Prostate gland (tissue), 2 donors: Measurements from ENCODE around the gene CITED2. TPM values are rescaled to one million over a fixed set of nuclear protein-coding genes. Genes with fewer than 3 reads are reported as not detected.

Experiments used
- DNase-seq: peaks from one replicate; pipeline ENCODE4 v3.0.0-alpha.2; 2019; ENCODE audit warnings: low spot score
- H3K27ac ChIP-seq, 2 donors: fragments of 200-600 bp; sonication (generic); 2 replicates each; pipeline ENCODE4 v1.5.1; 2017 to 2019
- H3K27me3 ChIP-seq: fragments of 200-600 bp; sonication (generic); replicated peaks from 2 replicates; pipeline ENCODE4 v1.5.1; 2019; ENCODE audit not compliant: insufficient read depth
- H3K36me3 ChIP-seq, 2 donors: fragments of 200-600 bp; sonication (generic); 1 replicate in 1 of 2; 2 replicates in 1 of 2; pipeline versions ENCODE4 v1.5.1 to v1.8.1; 2017 to 2019
- H3K4me1 ChIP-seq: fragments of 200-600 bp; sonication (generic); replicated peaks from 2 replicates; pipeline ENCODE4 v1.5.1; 2019
- H3K4me3 ChIP-seq, 2 donors: fragments of 200-600 bp; sonication (generic); 2 replicates each; pipeline ENCODE4 v1.5.1; 2017 to 2019
- H3K9me3 ChIP-seq: fragments of 200-600 bp; sonication (generic); 2 replicates; pipeline ENCODE4 v1.5.1; 2017
- CTCF ChIP-seq, 4 experiments: fragments of 200-600 bp in 2 of 4; fragments of 450-650 bp in 2 of 4; sonication (generic) in 2 of 4; IDR thresholded peaks; 1 replicate in 3 of 4; 2 replicates in 1 of 4; pipeline ENCODE4 v1.5.1; 2016 to 2019; ENCODE audit warnings: antibody characterized with exemption in 4 of 4, mild to moderate bottlenecking in 2 of 4, moderate library complexity in 2 of 4
- POLR2A ChIP-seq: fragments of 450-650 bp; IDR thresholded peaks from one replicate; pipeline ENCODE4 v1.6.1; 2016; ENCODE audit warnings: antibody characterized with exemption, mild to moderate bottlenecking
- POLR2AphosphoS5 ChIP-seq: sonication (generic); formaldehyde crosslinking; IDR thresholded peaks from one replicate; pipeline ENCODE4 v1.6.1; 2017; ENCODE audit warnings: antibody characterized with exemption
- WGBS: methylation state at CpG from one replicate; pipeline ENCODE4 v1.1.5; 2018; 5-methylcytosine and 5-hydroxymethylcytosine counted together
- intact Hi-C: fragments of 100-400 bp; cut with DNase I; formaldehyde crosslinking; loops from one replicate; pipeline ENCODE4 v1.14.2; 2022
- total RNA-seq, 2 donors: library from RNA; depleted of rRNA; stranded (reverse); fragments of >200 nt; gene quantifications; one replicate each; pipeline ENCODE4 v1.1.0, GENCODE V29; 2016

The CITED2 gene
- total RNA-seq, 2 donors from 2014 or later, result 117 to 149 TPM

DNA sequence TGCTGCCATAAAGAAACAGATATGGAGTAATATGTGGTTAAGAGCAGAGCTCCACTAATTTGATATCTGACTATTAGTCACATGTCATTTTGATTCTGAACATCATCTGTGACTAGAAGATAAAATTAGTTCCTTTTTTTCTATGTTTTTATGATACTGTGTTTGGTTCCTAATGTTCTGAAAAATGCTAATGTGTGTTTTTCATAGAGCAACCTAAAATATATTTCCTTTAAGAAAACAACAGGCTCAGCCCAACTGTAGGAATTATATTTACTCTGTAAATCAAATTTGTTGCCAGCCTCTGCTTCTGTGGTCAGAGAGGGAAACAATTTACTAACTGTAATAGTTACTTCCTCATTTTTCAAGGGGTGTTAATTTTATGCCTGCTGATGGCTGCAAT is 49.3 kb downstream of the CITED2 start:
- Histone ChIP-seq H3K27me3 (no peaks in the 10 kb centered on the region), H3K4me3 (no peak overlapping the region), H3K4me1 (no peaks in the 10 kb centered on the region), H3K36me3 (no peaks in the 10 kb centered on the region), H3K27ac (no peak overlapping the region), H3K9me3 (no peaks in the 10 kb centered on the region)
- no peak for DNase-seq
- intact Hi-C loops, result no loop called here
- no peak for TF ChIP-seq CTCF (IDR thresholded peaks at IDR 0.05)
- no peak for TF ChIP-seq POLR2AphosphoS5
- TF ChIP-seq POLR2A, result no peak

GRCh38 chr6:139324301-139324555 is 50.2 kb downstream of the CITED2 start:
- H3K4me3 ChIP-seq, result no peak overlapping the region
- no peak for TF ChIP-seq CTCF (IDR thresholded peaks at IDR 0.05)
- no peak for TF ChIP-seq POLR2AphosphoS5
- no peaks in the 10 kb centered on the region for H3K36me3 ChIP-seq
- no peaks in the 10 kb centered on the region for H3K4me1 ChIP-seq
- no peak for DNase-seq
- no peaks in the 10 kb centered on the region for H3K9me3 ChIP-seq
- H3K27ac ChIP-seq, result no peak overlapping the region
- intact Hi-C loops, result no loop called here
- no peaks in the 10 kb centered on the region for H3K27me3 ChIP-seq
- WGBS, result 21% methylated on average over 1 of the region's 1 CpG

DNA sequence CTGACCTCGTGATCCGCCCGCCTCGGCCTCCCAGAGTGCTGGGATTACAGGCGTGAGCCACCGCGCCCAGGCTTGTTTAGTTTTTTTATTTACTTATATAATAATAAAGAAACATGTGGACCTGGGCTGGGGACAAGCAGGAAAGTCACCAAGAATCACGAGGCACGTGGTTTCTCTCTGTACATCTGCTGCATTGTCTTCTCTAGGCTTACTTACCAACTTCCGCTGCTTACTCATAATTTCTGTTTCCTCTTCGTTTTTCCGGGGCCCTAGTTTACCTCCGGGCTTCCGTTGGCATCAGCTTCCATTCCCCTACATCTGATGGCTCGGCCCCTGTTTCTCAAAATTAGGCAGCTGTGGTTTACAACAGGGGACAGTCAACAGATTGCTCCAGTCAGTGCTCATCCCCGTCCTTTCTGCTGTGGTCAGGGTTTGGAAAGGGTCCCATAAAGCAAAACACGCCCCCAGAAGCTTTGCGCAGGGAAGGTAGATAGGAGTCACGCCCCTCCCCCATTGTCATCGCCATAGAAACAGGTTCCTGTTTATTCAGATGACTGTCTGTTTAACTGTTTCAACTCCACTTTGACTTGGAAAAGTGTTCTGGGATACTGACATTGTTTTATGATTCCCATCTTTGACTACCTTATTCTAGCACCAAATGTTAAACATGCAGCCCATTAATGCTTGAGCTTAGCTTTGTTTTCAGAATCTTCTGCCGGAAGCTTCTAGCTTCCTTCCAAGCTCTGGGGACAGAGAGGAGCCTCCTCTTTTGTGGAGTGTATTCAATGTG is 50.7 kb downstream of the CITED2 start:
- no peak overlapping the region for H3K4me3 ChIP-seq
- no peak for DNase-seq
- WGBS, result 38% methylated on average over 21 of the region's 21 CpGs
- H3K27me3 ChIP-seq, result no peaks in the 10 kb centered on the region
- no peak overlapping the region for H3K27ac ChIP-seq
- TF ChIP-seq CTCF (IDR thresholded peaks at IDR 0.05), result no peak
- TF ChIP-seq POLR2AphosphoS5, result no peak
- no peak for TF ChIP-seq POLR2A
- H3K36me3 ChIP-seq, result no peaks in the 10 kb centered on the region
- H3K9me3 ChIP-seq, result no peaks in the 10 kb centered on the region
- intact Hi-C loops, result no loop called here
- H3K4me1 ChIP-seq, result no peaks in the 10 kb centered on the region

Other genes with a start within 250 kb of the CITED2 start
- 10 to 100 TPM; 26.0 to 45.9 TPM for gene HECA, start 239.6 kb downstream of the CITED2 start, total RNA-seq
- gene TXLNB, start 82.7 kb downstream of the CITED2 start, total RNA-seq, result 1 to 10 TPM in 1 of 2 donors, under 1 TPM in 1; 0.32 to 1.2 TPM